GM18867 (cell line): ENCODE data around the gene FAM53B.

ENCODE experiments used
- ATAC-seq: cut with Tn5 transposase; IDR thresholded peaks from one replicate; pipeline ENCODE4 v1.9.1; 2021; ENCODE audit warnings: mild to moderate bottlenecking, moderate library complexity; ENCODE audit not compliant: unreplicated experiment

The FAM53B gene

GRCh38 chr10:124711145-124711544, 33.0 kb downstream of the FAM53B start:
- ATAC-seq = no peak

GRCh38 chr10:124710266-124710881, 33.8 kb downstream of the FAM53B start:
- ATAC-seq = no peak

GRCh38 chr10:124709861-124710260, 34.3 kb downstream of the FAM53B start:
- no peak for ATAC-seq

- no peak for ATAC-seq
Observed at GRCh38 chr10:124708922-124709520, 35.2 kb downstream of the FAM53B start.

GRCh38 chr10:124708246-124708779, 35.9 kb downstream of the FAM53B start:
- no peak for ATAC-seq

- no peak for ATAC-seq
Observed at GRCh38 chr10:124707551-124707950, 36.6 kb downstream of the FAM53B start.

GRCh38 chr10:124707144-124707467, 37.1 kb downstream of the FAM53B start:
- ATAC-seq = no peak

GRCh38 chr10:124706462-124707143, 37.6 kb downstream of the FAM53B start:
- no peak for ATAC-seq

- ATAC-seq = no peak
Observed at GRCh38 chr10:124705817-124706461, 38.2 kb downstream of the FAM53B start.

- ATAC-seq = no peak
Observed at GRCh38 chr10:124705381-124705740, 38.8 kb downstream of the FAM53B start.

GRCh38 chr10:124704428-124705380, 39.5 kb downstream of the FAM53B start:
- no peak for ATAC-seq

- no peak for ATAC-seq
Observed at GRCh38 chr10:124703778-124704427, 40.3 kb downstream of the FAM53B start.

GRCh38 chr10:124703372-124703771, 40.8 kb downstream of the FAM53B start:
- no peak for ATAC-seq

GRCh38 chr10:124701881-124702656, 42.1 kb downstream of the FAM53B start:
- ATAC-seq = no peak

GRCh38 chr10:124701435-124701834, 42.7 kb downstream of the FAM53B start:
- no peak for ATAC-seq

- no peak for ATAC-seq
Observed at GRCh38 chr10:124701038-124701365, 43.2 kb downstream of the FAM53B start.

GRCh38 chr10:124700293-124701037, 43.7 kb downstream of the FAM53B start:
- no peak for ATAC-seq

- no peak for ATAC-seq
Observed at GRCh38 chr10:124699471-124700292, 44.5 kb downstream of the FAM53B start.
